SK-N-MC (cell line): ENCODE results near the gene ALOX15B.

Experiments
- DNase-seq: peaks from one replicate; pipeline ENCODE4 v3.0.0-alpha.2; 2011; ENCODE audit warnings: low read depth, low spot score
- H3K27ac ChIP-seq: fragments of 200-600 bp; sonication (generic); 2 replicates; pipeline ENCODE4 v1.5.1; 2016; ENCODE audit warnings: mixed run types
- H3K36me3 ChIP-seq: fragments of 200-600 bp; sonication (generic); 2 replicates; pipeline ENCODE4 v1.6.1; 2017; ENCODE audit warnings: antibody characterized with exemption, low read length, mixed read lengths; ENCODE audit not compliant: insufficient read depth
- H3K4me3 ChIP-seq: fragments of 200-600 bp; sonication (generic); 2 replicates; pipeline ENCODE4 v1.5.1; 2016
- H3K9ac ChIP-seq: fragments of 200-600 bp; sonication (generic); 2 replicates; pipeline ENCODE4 v1.8.0; 2017; ENCODE audit warnings: mixed run types, mixed read lengths; ENCODE audit not compliant: insufficient read length
- H3K9me3 ChIP-seq: fragments of 200-600 bp; sonication (generic); 2 replicates; pipeline ENCODE4 v1.6.1; 2017; ENCODE audit warnings: low read depth, mild to moderate bottlenecking, antibody characterized with exemption, low read length, moderate library complexity, mixed read lengths
- EZH2 ChIP-seq: fragments of 200-600 bp; sonication (generic); IDR thresholded peaks from one replicate; pipeline ENCODE4 v1.6.1; 2017; ENCODE audit warnings: antibody characterized with exemption
- FOXP2 ChIP-seq: optimal IDR thresholded peaks from 2 replicates; pipeline ENCODE3; 2011; ENCODE audit warnings: mild to moderate bottlenecking, moderate library complexity; ENCODE audit not compliant: insufficient read depth; ENCODE audit errors: extremely low read length, control extremely low read depth
- POLR2AphosphoS5 ChIP-seq: IDR thresholded peaks from 2 replicates; pipeline ENCODE4 v1.6.1; 2012; ENCODE audit warnings: mild to moderate bottlenecking, low read depth, low read length, borderline replicate concordance

Gene ALOX15B

GRCh38 chr17:8025176-8025911 is 13.5 kb upstream of the ALOX15B start:
- no peak overlapping the region for H3K4me3 ChIP-seq
- TF ChIP-seq EZH2 (no peak), POLR2AphosphoS5 (no peak), FOXP2 (no peak)
- H3K36me3 ChIP-seq, result no peaks in the 10 kb centered on the region

GRCh38 chr17:8029121-8029520 is 9.7 kb upstream of the ALOX15B start:
- Histone ChIP-seq H3K9ac (no peak overlapping the region), H3K9me3 (no peaks in the 10 kb centered on the region), H3K4me3 (no peak overlapping the region), H3K27ac (no peak overlapping the region), H3K36me3 (no peaks in the 10 kb centered on the region)
- DNase-seq, result no peak
- TF ChIP-seq FOXP2 (no peak), POLR2AphosphoS5 (no peak), EZH2 (no peak)

More at GRCh38 chr17:8025176-8025911, 13.5 kb upstream of the ALOX15B start:
- Histone ChIP-seq H3K9me3 (no peaks in the 10 kb centered on the region), H3K27ac (no peak overlapping the region), H3K9ac (no peak overlapping the region)
- no peak for DNase-seq

DNA sequence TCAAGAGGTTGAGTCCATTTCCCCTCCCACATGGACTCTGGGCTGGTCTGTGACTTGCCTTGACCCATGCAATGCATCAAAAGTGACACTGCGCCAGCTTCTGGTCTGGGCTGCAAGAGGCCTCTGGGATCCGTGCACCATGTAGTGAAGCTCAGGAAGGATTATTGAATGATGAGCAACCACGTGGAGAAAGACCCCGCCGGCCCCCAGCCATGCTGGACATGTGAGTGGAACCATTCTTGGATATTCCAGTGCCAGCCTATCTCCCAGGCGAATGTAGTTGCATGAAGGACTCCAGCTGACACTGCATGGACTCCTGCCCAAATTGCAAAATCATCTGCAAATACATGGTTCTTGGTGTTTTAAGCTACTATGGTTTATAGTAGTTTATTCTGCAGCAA is 7.6 kb upstream of the ALOX15B start:
- no peak overlapping the region for H3K4me3 ChIP-seq
- TF ChIP-seq EZH2 (no peak), FOXP2 (no peak), POLR2AphosphoS5 (no peak)
- no peaks in the 10 kb centered on the region for H3K9me3 ChIP-seq
- H3K9ac ChIP-seq, result no peak overlapping the region
- no peaks in the 10 kb centered on the region for H3K36me3 ChIP-seq
- no peak overlapping the region for H3K27ac ChIP-seq
- DNase-seq, result no peak

GRCh38 chr17:8031950-8032349 is 6.9 kb upstream of the ALOX15B start:
- TF ChIP-seq EZH2 (no peak), POLR2AphosphoS5 (no peak), FOXP2 (no peak)
- Histone ChIP-seq H3K4me3 (no peak overlapping the region), H3K36me3 (no peaks in the 10 kb centered on the region), H3K9me3 (no peaks in the 10 kb centered on the region), H3K9ac (no peak overlapping the region), H3K27ac (no peak overlapping the region)
- no peak for DNase-seq

GRCh38 chr17:8032442-8032841 is 6.4 kb upstream of the ALOX15B start:
- H3K9me3 ChIP-seq, result no peaks in the 10 kb centered on the region
- no peak overlapping the region for H3K9ac ChIP-seq
- H3K4me3 ChIP-seq, result no peak overlapping the region
- H3K27ac ChIP-seq, result no peak overlapping the region
- TF ChIP-seq FOXP2 (no peak), EZH2 (no peak), POLR2AphosphoS5 (no peak)
- H3K36me3 ChIP-seq, result no peaks in the 10 kb centered on the region
- DNase-seq, result no peak

DNA sequence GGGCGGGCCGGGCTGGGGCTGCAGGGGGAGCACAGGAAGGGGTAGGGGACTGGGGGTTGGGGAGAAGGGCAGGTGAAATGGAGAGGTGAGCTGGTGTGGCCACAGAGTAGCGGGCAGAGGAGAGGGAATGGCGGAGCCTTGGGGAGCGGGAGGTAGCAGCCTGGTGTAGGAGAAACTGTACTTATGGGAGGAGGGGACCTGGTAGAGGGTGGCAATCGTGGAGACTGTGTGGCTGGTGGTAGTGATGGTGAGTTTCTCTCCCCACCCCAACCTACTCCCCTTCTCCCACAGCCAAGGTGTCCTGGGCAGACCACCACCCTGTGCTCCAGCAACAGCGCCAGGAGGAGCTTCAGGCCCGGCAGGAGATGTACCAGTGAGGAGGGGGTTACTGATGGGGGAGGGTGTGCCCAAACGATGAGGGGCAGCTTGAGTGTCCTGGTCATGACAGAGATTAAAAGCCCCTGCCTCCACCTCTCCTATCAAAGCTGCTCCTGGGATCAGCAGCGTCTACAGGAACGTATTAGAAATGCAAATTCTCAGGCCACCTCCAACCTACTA is 831 bp downstream of the ALOX15B start:
- no peak overlapping the region for H3K27ac ChIP-seq
- H3K4me3 ChIP-seq, result no peak overlapping the region
- no peaks in the 10 kb centered on the region for H3K9me3 ChIP-seq
- no peak for TF ChIP-seq POLR2AphosphoS5
- TF ChIP-seq FOXP2, result no peak
- no peak for TF ChIP-seq EZH2
- H3K36me3 ChIP-seq, result no peaks in the 10 kb centered on the region
- no peak for DNase-seq
- H3K9ac ChIP-seq, result no peak overlapping the region

DNA sequence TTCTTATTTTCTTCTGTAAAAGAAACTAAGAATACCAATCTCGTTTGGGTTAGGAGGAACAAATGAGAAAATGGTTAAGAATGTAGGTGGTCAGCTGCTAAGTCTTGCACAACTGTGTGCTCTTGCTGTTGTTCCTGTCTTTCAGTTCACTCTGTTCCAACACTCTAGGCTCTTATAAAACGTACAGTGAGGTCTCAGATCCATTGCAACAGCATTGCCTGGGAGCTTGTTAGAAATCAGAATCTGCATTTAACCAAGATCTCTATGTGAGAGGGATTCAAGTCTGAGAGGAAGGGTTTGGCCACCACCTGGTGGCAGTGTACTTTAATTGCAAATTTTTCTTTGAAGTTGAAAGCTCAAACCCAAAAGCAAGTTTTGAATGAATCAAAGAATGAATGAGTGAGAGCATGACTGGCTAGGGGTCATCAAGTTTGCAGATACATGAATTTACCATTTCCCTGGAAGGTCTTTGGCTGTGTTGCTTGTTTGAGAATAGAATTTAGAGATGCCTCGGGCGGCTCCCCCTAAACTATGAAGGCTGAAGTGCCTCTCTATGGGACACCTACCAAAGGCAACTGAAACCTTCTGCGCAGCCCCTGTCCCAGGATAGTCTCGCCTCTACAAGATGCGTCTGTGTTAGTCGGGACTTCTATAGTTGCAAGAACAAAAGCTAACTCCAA is 2.5 kb downstream of the ALOX15B start:
- Histone ChIP-seq H3K9me3 (no peaks in the 10 kb centered on the region), H3K27ac (peak overlapping the region; percentile 27; the same call in 1 of the 2 replicates), H3K36me3 (no peaks in the 10 kb centered on the region), H3K9ac (no peak overlapping the region), H3K4me3 (no peak overlapping the region)
- peak; percentile 47 for DNase-seq
- TF ChIP-seq FOXP2 (no peak), POLR2AphosphoS5 (no peak), EZH2 (no peak)

DNA sequence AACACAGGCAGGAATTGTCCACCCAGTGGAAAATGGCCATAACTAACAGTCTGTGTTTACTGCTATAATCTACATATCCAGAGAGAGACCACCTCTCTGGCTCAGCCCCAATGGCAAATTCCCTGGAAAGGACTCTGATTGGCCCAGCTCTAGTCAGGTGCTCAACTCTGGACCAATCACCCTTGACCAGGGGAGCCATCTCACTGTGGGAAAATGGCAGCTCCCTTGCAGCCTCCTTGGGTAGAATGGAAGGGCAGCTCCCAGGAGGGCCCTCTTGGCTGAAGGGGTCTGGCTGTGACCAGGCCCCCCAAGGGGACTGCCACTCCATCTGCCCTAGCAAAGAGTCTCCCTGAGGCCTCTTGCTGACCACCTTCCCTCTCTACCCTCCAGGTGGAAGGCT is 3.1 kb downstream of the ALOX15B start:
- Histone ChIP-seq H3K27ac (no peak overlapping the region), H3K9me3 (no peaks in the 10 kb centered on the region), H3K36me3 (no peaks in the 10 kb centered on the region), H3K4me3 (no peak overlapping the region), H3K9ac (no peak overlapping the region)
- no peak for DNase-seq
- TF ChIP-seq EZH2 (no peak), FOXP2 (no peak)
